ENCODE data around the gene CROCC. TPM values are rescaled to one million over a fixed set of nuclear protein-coding genes. Genes with fewer than 3 reads are reported as not detected.
"Not testable (repeated sequence)": the region's sequence is repeated elsewhere in the genome, so short reads cannot be mapped to it uniquely, and the experiment has no call there.

The CROCC gene
- total and polyA plus RNA-seq, 9 of the 15 experiments (the other 6 are each of a cell fraction or from before 2014, with no cell fraction given), result 0.17 to 15.4 (median 7.6) TPM

DNA sequence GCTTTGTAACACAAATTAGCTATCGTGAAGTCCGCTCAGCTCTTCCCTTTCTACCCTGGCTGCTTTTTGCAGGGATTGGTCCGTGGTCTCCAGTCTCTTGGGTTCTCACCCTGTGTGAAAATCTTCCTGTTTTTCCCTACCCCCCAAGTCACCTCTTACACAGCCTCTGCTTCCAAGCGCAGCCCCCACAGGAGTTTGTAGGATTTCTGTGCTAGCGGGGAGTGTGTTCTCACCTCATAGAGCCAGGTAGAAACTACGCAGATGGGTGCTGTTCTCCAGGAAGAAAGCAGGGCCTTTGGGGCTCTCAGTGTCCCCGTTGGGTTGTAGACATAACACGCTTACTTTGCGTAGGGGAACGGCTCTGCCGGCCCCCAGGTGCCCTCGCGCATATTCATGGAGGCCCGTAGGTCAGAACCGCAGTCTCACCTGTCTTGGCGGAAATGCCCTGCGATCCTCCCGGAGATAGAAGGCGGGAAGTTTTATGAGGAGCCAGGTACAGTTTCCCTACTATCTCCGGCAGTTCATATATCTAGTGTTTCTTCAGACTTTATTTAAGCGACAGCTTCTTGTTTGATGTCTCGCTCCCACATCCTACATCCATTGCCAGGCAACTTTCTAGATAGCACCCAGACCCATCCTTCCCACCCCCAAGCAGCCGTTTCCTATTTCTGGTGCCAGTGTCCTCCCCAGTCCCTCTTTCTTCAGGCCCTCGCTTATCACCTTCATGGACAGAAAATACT, 25.2 kb upstream of the CROCC start:
- in situ Hi-C loops (cut with MboI), result loop anchor here (5.0 kb wide), 1 partner anchor 154 kb away; the partner anchor contains the start of gene RNU1-4
- TF ChIP-seq FOSL1 (tag; conservative IDR thresholded peaks at IDR 0.05) (0 out of 2 replicates have a peak, but pooled peaks have one; percentile 3), KAT7 (CRISPR knock-in tag; IDR thresholded peaks at IDR 0.05; ENCODE audit: borderline replicate concordance) (0 out of 2 replicates have a peak, but pooled peaks have one; percentile 87), ZNF764 (CRISPR knock-in tag; IDR thresholded peaks at IDR 0.05; ENCODE audit: low read depth) (0 out of 2 replicates have a peak, but pooled peaks have one; percentile 51), TBL1XR1 (IDR thresholded peaks at IDR 0.05; ENCODE audit: low read length in 2 of 2) (peak in 1 of 2 experiments; percentile 18; a peak in 1 of 4 replicates), ZNF431 (CRISPR knock-in tag; IDR thresholded peaks at IDR 0.05) (0 out of 2 replicates have a peak, but pooled peaks have one; percentile 14), PTBP1 (IDR thresholded peaks at IDR 0.05; ENCODE audit: low read depth, low read length) (0 out of 2 replicates have a peak, but pooled peaks have one; percentile 74), NONO (IDR thresholded peaks at IDR 0.05; ENCODE audit: low read depth in 2 of 2, low read length in 1 of 2) (peak in 1 of 2 experiments; percentile 98; a peak in 2 of 4 replicates), KDM5B (IDR thresholded peaks at IDR 0.05; ENCODE audit: insufficient replicate concordance, low read depth, low read length) (peak; percentile 90), TGIF2 (CRISPR knock-in tag; IDR thresholded peaks at IDR 0.05) (peak; percentile 78; the same call in 1 of the 2 replicates), L3MBTL2 (IDR thresholded peaks at IDR 0.05) (peak; percentile 81), HNRNPLL (IDR thresholded peaks at IDR 0.05; ENCODE audit: low read depth, low read length, poor library complexity, severe bottlenecking) (peak; percentile 88), CHD2 (IDR thresholded peaks at IDR 0.05; ENCODE audit: low read depth, low read length) (peak; percentile 33; the same call in 1 of the 2 replicates), FIP1L1 (IDR thresholded peaks at IDR 0.05; ENCODE audit: low read depth, low read length, poor library complexity, severe bottlenecking) (peak; percentile 11), HNRNPUL1 (IDR thresholded peaks at IDR 0.05; ENCODE audit: low read length) (0 out of 2 replicates have a peak, but pooled peaks have one; percentile 70), GABPB1 (CRISPR knock-in tag; IDR thresholded peaks at IDR 0.05) (peak; percentile 55; the same call in 1 of the 2 replicates), ZKSCAN8 (CRISPR knock-in tag; IDR thresholded peaks at IDR 0.05) (0 out of 2 replicates have a peak, but pooled peaks have one; percentile 34), CSDE1 (IDR thresholded peaks at IDR 0.05) (peak in 1 of 2 experiments; percentile 95; a peak in 2 of 4 replicates)
- TF ChIP-seq, protein P1, sequence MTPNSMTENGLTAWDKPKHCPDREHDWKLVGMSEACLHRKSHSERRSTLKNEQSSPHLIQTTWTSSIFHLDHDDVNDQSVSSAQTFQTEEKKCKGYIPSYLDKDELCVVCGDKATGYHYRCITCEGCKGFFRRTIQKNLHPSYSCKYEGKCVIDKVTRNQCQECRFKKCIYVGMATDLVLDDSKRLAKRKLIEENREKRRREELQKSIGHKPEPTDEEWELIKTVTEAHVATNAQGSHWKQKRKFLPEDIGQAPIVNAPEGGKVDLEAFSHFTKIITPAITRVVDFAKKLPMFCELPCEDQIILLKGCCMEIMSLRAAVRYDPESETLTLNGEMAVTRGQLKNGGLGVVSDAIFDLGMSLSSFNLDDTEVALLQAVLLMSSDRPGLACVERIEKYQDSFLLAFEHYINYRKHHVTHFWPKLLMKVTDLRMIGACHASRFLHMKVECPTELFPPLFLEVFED (CRISPR knock-in tag; conservative IDR thresholded peaks at IDR 0.05), result peak; percentile 13
- TF ChIP-seq, protein P2, sequence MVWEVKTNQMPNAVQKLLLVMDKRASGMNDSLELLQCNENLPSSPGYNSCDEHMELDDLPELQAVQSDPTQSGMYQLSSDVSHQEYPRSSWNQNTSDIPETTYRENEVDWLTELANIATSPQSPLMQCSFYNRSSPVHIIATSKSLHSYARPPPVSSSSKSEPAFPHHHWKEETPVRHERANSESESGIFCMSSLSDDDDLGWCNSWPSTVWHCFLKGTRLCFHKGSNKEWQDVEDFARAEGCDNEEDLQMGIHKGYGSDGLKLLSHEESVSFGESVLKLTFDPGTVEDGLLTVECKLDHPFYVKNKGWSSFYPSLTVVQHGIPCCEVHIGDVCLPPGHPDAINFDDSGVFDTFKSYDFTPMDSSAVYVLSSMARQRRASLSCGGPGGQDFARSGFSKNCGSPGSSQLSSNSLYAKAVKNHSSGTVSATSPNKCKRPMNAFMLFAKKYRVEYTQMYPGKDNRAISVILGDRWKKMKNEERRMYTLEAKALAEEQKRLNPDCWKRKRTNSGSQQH (CRISPR knock-in tag; IDR thresholded peaks at IDR 0.05), result peak; percentile 48; the same call in 1 of the 2 replicates

More for the DNA sequence above, 25.2 kb upstream of the CROCC start:
- Histone ChIP-seq H3K4me3 (peak overlapping the region; percentile 23), H3K27ac (ENCODE audit: extremely low read depth, low read depth, low read length) (peak overlapping the region; percentile 75), H3K4me1 (replicated peaks in 1 of 2; ENCODE audit: control insufficient read depth in 2 of 2, insufficient read depth in 2 of 2, low read length in 2 of 2) (peaks cover 6 to 16% of the 10 kb centered on the region in 2 experiments; a peak in 3 of 5 replicates), H3K9ac (ENCODE audit: insufficient read depth in 1 of 2, low read depth in 2 of 2, low read length in 2 of 2) (peak overlapping the region; percentile 64 to 74; a peak in 3 of 4 replicates), H3K4me2 (ENCODE audit: insufficient read depth, low read length) (peak overlapping the region; percentile 81), H2AFZ (ENCODE audit: low read depth, low read length) (peak overlapping the region; percentile 84)
- H3K36me3 ChIP-seq (ENCODE audit: control insufficient read depth, insufficient read depth, low read length); H3K9me3 ChIP-seq (replicated peaks; ENCODE audit: control insufficient read depth, insufficient read depth, low read depth, low read length); CTCF ChIA-PET (ENCODE audit: low intra/inter-chr PET ratio); BruUV-seq (replicated peaks); H3K27me3 ChIP-seq (ENCODE audit: control insufficient read depth in 2 of 2, insufficient read depth in 2 of 2, low read length in 2 of 2); H3K79me2 ChIP-seq (ENCODE audit: control insufficient read depth, insufficient read depth, low read length); H3K9me1 ChIP-seq (ENCODE audit: control insufficient read depth, insufficient read depth, low read length); H4K20me1 ChIP-seq (replicated peaks; ENCODE audit: control insufficient read depth, insufficient read depth, low read length): not testable (repeated sequence)
- 2% methylated on average over 22 of the region's 24 CpGs for WGBS (ENCODE audit: insufficient coverage, low coverage, missing lambda C conversion rate)
- intact Hi-C loops (cut with micrococcal nuclease), result loop anchor here (1.0 kb wide), 1 partner anchor 9 kb away; no protein-coding TSS in a partner anchor
- DNase-seq (ENCODE audit: extremely low read depth in 1 of 4, low spot score in 3 of 4), result peak; percentile 21 to 89 (median 42)
- peak; percentile 61 for FAIRE-seq
- ATAC-seq, result peak; percentile 27
- POLR2A ChIA-PET, result interaction anchor here (0.6 to 2.5 kb wide), 15 partner anchors 9 to 661 kb away, joined by 3 to 71 read pairs (median 4); partner anchors contain the start of genes CROCC and RNU1-1
